HL-60 (cell line): Measurements from ENCODE around the gene NCK2.

Experiments
- REST ChIP-seq: IDR thresholded peaks from 2 replicates; pipeline ENCODE4 v1.6.1; 2012; ENCODE audit warnings: low read depth; ENCODE audit not compliant: insufficient replicate concordance
- TF ChIP-seq, protein P1 (sequence below): IDR thresholded peaks from one replicate; pipeline ENCODE4 v1.5.1; 2011; ENCODE audit warnings: low read length, control low read depth, inconsistent platforms; ENCODE audit not compliant: insufficient read depth

- TF ChIP-seq, protein P1, sequence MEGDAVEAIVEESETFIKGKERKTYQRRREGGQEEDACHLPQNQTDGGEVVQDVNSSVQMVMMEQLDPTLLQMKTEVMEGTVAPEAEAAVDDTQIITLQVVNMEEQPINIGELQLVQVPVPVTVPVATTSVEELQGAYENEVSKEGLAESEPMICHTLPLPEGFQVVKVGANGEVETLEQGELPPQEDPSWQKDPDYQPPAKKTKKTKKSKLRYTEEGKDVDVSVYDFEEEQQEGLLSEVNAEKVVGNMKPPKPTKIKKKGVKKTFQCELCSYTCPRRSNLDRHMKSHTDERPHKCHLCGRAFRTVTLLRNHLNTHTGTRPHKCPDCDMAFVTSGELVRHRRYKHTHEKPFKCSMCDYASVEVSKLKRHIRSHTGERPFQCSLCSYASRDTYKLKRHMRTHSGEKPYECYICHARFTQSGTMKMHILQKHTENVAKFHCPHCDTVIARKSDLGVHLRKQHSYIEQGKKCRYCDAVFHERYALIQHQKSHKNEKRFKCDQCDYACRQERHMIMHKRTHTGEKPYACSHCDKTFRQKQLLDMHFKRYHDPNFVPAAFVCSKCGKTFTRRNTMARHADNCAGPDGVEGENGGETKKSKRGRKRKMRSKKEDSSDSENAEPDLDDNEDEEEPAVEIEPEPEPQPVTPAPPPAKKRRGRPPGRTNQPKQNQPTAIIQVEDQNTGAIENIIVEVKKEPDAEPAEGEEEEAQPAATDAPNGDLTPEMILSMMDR: no peak
- TF ChIP-seq REST: no peak
These were observed 187.9 kb downstream of the NCK2 start for GRCh38 chr2:105932582-105932981.
